GM19240 (cell line): ENCODE results near the gene KIAA0513.
"Not testable (repeated sequence)": the region's sequence is repeated elsewhere in the genome, so short reads cannot be mapped to it uniquely, and the experiment has no call there.

Experiments used
- DNase-seq: peaks from one replicate; pipeline ENCODE4 v3.0.0; 2011; ENCODE audit warnings: low spot score; ENCODE audit not compliant: insufficient read length

The KIAA0513 gene

DNA sequence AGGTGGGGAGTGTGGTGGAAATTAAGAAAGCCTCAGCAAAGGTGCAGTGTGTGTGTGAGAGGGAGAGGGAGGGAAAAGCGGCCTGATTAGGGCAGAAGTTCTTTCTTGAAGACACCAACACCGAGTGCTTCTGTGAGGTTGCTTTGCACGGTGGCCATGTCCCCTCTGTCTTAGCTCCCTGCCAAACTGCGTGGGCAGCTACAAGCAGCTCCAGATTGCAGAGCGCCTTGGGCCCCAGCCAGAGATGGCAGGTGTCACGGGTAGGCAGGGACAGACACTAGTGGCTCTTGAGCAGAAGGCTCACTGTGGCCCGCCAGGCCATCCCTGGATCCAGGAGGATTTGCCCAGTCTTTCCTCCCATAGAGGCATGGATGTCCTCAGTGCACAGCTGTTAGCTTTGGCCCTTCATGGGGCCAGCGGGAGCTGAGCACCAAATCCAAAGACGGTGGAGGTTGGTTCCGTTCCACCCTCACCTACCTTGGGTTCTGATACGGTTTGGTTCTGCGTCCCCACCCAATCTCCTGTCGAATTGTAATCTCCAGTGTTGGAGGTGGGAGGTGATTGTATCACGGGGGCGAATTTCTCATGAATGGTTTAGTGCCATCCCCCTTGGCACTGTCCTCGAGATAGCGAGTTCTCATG lies 21.4 kb downstream of the KIAA0513 start:
- no peak for DNase-seq

DNA sequence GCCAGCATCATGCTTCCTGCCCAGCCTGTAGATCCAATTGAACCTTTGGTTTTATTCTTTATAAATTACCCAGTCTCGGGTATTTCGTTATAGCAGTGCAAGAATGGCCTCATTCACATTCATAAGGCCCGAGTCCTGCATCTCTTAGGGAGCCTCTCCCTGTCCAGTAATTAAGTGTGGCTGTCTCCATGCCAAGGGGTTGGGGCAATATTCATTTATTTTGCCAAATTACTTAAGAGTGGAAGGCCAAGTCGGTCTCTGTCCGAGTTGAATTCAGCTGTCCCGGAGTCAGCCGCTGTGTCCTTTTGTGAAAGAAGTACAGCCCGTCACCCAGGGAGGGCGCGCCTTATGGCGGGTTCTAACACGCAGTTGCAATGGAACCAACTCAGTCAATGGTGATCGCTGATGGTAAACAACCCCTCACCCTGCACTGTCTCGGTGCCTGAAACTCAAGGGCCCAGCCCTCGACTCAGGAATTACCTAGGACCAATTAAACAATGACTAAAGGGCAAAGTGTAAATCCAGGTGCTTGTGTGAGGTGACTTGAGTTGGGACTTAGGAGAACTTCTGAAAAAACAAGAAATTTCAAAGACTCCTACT lies 22.2 kb downstream of the KIAA0513 start:
- no peak for DNase-seq

- DNase-seq, result no peak
Observed at GRCh38 chr16:85051067-85051581, 23.5 kb downstream of the KIAA0513 start.

GRCh38 chr16:85051683-85052082 lies 24.1 kb downstream of the KIAA0513 start:
- DNase-seq, result no peak

GRCh38 chr16:85052536-85052935 lies 24.9 kb downstream of the KIAA0513 start:
- no peak for DNase-seq

GRCh38 chr16:85054321-85054720 lies 26.7 kb downstream of the KIAA0513 start:
- not testable (repeated sequence) for DNase-seq

GRCh38 chr16:85054948-85055492 lies 27.4 kb downstream of the KIAA0513 start:
- DNase-seq, result no peak

- DNase-seq, result peak; percentile 56
Observed at GRCh38 chr16:85055493-85056210, 28.1 kb downstream of the KIAA0513 start.

GRCh38 chr16:85056211-85056748 lies 28.7 kb downstream of the KIAA0513 start:
- no peak for DNase-seq

- no peak for DNase-seq
Observed at GRCh38 chr16:85057212-85057889, 29.8 kb downstream of the KIAA0513 start.

DNA sequence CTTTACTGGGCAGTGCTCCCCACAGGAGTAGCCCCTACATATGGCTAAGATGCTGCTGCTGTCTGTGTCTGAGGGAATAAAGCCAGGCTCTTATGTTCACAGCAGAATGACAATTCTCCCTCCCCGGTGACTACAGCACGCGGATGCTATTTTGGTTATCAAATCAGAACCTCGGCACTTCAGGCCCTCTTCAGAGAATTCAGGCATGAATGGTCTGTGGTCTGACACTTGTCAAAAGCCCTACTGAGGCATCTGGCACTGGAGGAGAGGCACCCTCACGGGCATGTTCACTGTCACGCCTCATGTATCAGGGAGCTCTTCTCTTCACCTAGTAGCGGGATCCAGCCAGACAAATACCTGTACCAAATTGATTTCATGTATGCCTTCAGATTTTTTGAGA lies 30.4 kb downstream of the KIAA0513 start:
- DNase-seq, result no peak

GRCh38 chr16:85058909-85059308 lies 31.3 kb downstream of the KIAA0513 start:
- no peak for DNase-seq

DNA sequence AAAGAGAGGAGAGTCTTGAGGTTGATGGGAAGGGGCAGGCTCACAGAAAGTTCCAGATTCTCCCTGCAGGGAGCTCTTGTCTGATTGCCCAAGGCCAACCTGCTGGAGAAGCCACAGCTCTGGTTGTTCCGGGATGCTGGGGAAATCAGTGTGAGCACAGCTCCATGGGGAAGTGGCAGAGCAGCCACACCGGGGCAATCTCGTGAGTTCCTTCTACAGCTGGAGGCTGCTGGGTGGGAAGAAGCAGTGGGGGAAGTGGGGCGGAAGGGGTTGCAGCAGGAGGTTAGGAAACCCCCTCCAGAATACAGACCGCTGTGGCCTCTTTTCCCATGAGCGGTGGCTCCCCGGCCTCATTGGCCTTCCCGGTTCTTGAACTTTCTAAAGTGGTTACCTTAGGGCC lies 34.0 kb downstream of the KIAA0513 start:
- DNase-seq, result no peak

DNA sequence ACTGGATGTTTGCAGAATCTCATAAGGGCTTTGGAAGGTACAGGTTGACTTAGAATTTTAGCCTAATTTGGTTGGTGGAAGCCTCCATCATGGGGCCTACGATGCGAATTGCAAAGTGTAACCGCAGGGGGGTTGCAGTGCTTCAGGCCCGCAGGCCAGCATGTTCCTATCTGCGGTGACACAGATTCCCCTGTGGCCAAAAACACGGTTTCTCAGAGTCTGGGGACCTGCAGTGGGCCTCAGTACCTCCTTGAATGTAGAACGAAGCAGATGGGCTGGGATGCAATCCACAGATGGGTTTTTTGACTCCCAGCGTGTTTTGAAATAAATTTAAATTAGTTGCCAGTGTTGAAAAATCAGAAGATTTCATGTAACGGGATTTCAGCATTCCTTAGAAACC lies 34.7 kb downstream of the KIAA0513 start:
- DNase-seq, result no peak

DNA sequence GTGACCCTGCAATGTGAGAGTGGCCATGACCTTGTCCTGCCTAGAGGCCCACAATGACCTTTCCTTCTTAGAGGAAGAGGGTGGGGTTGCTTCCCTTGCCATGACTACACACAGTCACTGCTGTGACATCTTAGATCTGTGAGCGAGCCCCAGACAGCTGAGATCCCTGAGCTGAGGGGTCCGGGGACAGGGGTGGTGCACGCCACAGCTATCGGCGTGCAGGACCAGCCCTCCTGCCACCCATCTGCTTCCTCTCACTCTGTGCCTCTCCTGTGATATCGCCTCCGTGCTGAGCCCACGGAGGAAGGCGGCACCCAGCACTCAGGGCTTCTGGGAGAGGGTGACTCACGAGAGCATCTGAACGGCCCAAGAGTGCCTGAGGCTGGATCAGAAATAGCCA lies 35.2 kb downstream of the KIAA0513 start:
- DNase-seq, result no peak

DNA sequence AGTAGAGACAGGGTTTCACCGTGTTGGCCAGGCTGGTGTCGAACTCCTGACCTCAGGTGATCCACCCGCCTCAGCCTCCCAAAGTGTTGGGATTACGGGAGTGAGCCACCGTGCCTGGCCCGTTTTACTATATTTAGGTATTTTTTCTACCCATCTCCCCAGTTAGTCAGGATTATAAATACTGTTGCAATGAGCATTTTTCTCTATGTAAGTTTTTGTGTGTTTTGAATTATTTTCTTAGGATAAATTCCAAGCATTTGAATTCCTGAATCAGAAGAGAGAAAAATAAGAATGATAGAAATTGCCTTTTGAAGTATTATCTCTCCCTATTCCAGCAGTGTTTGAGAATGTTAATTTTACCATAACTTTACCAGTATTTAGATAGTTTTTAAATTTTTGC lies 36.6 kb downstream of the KIAA0513 start:
- DNase-seq, result no peak

GRCh38 chr16:85065099-85065498 lies 37.5 kb downstream of the KIAA0513 start:
- no peak for DNase-seq

- DNase-seq, result no peak
Observed at GRCh38 chr16:85066346-85066885, 38.8 kb downstream of the KIAA0513 start.

- no peak for DNase-seq
Observed at GRCh38 chr16:85067024-85067423, 39.4 kb downstream of the KIAA0513 start.

DNA sequence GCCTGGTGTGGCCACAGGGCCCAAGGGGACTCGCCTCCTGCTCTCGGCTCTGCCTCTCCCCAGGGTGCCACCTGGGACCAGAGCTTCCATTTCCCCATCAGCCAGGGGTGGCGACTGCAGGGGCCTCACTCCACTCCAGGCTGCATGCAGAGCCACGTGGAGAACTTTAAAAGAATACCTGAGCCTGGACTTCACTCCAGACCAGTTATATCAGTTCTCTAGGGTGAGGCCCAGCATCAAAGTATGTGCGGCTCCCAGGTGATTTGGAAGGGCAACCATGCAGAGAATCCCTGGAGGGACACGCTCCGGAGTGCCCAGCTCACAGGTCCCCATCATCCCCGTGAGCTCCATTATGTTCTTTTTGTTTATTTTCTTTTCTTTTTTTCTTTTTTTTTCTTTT lies 39.8 kb downstream of the KIAA0513 start:
- DNase-seq, result no peak

DNA sequence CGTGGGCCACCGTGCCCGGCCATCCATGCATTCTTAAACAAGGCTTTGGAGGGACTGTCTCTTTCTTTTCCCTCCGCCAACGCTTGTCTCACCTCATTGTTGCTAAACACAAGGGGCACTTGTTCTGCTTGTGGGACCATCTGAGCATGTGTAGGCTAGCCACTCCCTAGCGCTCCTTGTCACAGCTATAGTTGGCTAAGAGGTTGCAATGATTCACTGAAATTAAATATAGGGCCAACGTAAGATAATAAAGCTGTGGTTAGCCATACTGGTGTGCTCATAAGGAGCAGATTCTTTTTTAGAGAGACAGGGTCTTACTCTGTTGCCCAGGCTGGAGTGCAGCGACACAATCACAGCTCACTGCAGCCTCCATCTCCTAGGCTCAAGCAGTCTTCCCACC lies 41.2 kb downstream of the KIAA0513 start:
- no peak for DNase-seq
